GM23338 (cell line): Measurements from ENCODE around the gene CACNA1D.

ENCODE experiments used
- CTCF ChIP-seq, 2 experiments: fragments of 200-600 bp in 1 of 2; sonication (generic) in 1 of 2; conservative IDR thresholded peaks; 2 replicates each; pipeline versions ENCODE4 v1.5.1 to v1.6.1; 2016 to 2017; ENCODE audit warnings: antibody characterized with exemption in 2 of 2, low read depth in 2 of 2, mild to moderate bottlenecking in 2 of 2, moderate library complexity in 1 of 2
- EZH2 ChIP-seq: fragments of 200-600 bp; sonication (generic); IDR thresholded peaks from one replicate; pipeline ENCODE4 v1.8.0; 2017; ENCODE audit warnings: antibody characterized with exemption, mild to moderate bottlenecking, low read depth; ENCODE audit not compliant: unreplicated experiment
- TF ChIP-seq, protein P1 (sequence below): IDR thresholded peaks from one replicate; pipeline ENCODE4 v1.6.1; 2018; ENCODE audit warnings: antibody characterized with exemption; ENCODE audit not compliant: unreplicated experiment

DNA sequence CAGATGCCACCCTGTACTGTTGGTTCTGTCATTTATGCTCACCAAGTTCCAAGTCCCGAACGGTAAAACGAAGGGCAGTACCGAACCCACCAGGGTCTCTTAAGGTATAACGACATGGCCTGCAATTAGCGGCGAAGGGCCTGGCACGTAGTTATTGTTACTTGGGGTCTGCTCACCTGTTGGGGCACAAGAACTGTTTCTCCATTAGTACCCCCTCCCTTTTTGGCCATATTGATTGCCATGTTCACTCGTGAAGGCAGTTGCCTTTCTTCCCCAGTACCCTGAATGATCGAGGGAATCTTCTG is 352.4 kb downstream of the CACNA1D start:
- TF ChIP-seq CTCF (conservative IDR thresholded peaks at IDR 0.05; ENCODE audit: low read depth in 2 of 2) (no peak), EZH2 (no peak)
- TF ChIP-seq, protein P1, sequence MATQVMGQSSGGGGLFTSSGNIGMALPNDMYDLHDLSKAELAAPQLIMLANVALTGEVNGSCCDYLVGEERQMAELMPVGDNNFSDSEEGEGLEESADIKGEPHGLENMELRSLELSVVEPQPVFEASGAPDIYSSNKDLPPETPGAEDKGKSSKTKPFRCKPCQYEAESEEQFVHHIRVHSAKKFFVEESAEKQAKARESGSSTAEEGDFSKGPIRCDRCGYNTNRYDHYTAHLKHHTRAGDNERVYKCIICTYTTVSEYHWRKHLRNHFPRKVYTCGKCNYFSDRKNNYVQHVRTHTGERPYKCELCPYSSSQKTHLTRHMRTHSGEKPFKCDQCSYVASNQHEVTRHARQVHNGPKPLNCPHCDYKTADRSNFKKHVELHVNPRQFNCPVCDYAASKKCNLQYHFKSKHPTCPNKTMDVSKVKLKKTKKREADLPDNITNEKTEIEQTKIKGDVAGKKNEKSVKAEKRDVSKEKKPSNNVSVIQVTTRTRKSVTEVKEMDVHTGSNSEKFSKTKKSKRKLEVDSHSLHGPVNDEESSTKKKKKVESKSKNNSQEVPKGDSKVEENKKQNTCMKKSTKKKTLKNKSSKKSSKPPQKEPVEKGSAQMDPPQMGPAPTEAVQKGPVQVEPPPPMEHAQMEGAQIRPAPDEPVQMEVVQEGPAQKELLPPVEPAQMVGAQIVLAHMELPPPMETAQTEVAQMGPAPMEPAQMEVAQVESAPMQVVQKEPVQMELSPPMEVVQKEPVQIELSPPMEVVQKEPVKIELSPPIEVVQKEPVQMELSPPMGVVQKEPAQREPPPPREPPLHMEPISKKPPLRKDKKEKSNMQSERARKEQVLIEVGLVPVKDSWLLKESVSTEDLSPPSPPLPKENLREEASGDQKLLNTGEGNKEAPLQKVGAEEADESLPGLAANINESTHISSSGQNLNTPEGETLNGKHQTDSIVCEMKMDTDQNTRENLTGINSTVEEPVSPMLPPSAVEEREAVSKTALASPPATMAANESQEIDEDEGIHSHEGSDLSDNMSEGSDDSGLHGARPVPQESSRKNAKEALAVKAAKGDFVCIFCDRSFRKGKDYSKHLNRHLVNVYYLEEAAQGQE: no peak
